Subcutaneous adipose tissue (tissue), 4 donors: ENCODE results near the gene CAD. TPM values are rescaled to one million over a fixed set of nuclear protein-coding genes. Genes with fewer than 3 reads are reported as not detected.

ENCODE experiments used
- total RNA-seq, 4 donors: library from RNA; depleted of rRNA; stranded (reverse); fragments of >200 nt; gene quantifications; one replicate each; pipeline ENCODE4 v1.1.0, GENCODE V29; 2016
- TF ChIP-seq, protein P1 (sequence below): fragments of 450-650 bp; IDR thresholded peaks from one replicate; pipeline ENCODE4 v1.5.1; 2016; ENCODE audit warnings: low read depth, mild to moderate bottlenecking, control low read depth, antibody characterized with exemption, moderate library complexity

CAD gene
- 10 to 100 TPM; 10.2 to 17.3 (median 13.9) TPM for total RNA-seq

GRCh38 chr2:27217173-27218121 is at the start of gene CAD:
TSS of gene CAD (plus strand) at chr2:27217369. CDS start at chr2:27217552, 183 bp downstream.
- TF ChIP-seq, protein P1, sequence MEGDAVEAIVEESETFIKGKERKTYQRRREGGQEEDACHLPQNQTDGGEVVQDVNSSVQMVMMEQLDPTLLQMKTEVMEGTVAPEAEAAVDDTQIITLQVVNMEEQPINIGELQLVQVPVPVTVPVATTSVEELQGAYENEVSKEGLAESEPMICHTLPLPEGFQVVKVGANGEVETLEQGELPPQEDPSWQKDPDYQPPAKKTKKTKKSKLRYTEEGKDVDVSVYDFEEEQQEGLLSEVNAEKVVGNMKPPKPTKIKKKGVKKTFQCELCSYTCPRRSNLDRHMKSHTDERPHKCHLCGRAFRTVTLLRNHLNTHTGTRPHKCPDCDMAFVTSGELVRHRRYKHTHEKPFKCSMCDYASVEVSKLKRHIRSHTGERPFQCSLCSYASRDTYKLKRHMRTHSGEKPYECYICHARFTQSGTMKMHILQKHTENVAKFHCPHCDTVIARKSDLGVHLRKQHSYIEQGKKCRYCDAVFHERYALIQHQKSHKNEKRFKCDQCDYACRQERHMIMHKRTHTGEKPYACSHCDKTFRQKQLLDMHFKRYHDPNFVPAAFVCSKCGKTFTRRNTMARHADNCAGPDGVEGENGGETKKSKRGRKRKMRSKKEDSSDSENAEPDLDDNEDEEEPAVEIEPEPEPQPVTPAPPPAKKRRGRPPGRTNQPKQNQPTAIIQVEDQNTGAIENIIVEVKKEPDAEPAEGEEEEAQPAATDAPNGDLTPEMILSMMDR, result no peak

DNA sequence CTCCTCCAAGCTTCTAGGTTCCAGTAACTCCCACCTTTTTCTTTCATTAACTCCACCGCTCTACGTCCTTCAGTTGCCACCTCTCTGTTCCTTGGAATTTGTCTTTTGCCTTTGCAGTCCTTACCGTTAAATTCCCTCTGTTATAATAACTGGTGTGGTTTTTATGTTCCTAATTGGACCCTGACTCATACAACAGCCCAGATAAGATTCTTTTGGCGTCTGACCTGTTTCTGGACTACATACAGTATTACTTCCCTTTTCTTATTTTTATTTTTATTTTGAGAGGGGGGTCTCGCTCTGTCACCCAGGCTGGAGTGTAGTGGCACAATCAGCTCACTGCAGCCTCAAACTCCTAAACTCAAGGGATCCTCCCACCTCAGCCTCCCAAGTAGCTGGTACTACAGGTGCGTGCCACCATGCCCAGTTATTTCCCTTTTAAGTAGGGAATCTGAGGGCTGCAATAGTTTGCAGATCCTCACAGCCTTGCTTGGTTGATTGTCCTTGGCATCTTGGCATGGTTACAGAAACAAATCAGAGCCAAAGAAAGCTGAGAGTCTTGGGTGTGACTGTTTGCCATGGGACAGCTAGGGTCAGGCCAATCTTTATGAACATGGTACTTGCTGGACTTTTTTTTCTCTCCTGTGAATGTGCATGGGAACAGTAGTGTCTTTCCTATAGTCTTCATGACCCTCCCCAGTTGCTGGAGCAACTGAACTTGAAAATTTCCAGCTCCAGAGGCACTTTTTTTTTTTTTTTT is 46.4 kb upstream of the CAD start:
- TF ChIP-seq, protein P1, result no peak

GRCh38 chr2:27171351-27171848 is 45.8 kb upstream of the CAD start:
- TF ChIP-seq, protein P1, result no peak

GRCh38 chr2:27174638-27175037 is 42.5 kb upstream of the CAD start:
- TF ChIP-seq, protein P1, result no peak

GRCh38 chr2:27175330-27175729 is 41.8 kb upstream of the CAD start:
- TF ChIP-seq, protein P1, result no peak

DNA sequence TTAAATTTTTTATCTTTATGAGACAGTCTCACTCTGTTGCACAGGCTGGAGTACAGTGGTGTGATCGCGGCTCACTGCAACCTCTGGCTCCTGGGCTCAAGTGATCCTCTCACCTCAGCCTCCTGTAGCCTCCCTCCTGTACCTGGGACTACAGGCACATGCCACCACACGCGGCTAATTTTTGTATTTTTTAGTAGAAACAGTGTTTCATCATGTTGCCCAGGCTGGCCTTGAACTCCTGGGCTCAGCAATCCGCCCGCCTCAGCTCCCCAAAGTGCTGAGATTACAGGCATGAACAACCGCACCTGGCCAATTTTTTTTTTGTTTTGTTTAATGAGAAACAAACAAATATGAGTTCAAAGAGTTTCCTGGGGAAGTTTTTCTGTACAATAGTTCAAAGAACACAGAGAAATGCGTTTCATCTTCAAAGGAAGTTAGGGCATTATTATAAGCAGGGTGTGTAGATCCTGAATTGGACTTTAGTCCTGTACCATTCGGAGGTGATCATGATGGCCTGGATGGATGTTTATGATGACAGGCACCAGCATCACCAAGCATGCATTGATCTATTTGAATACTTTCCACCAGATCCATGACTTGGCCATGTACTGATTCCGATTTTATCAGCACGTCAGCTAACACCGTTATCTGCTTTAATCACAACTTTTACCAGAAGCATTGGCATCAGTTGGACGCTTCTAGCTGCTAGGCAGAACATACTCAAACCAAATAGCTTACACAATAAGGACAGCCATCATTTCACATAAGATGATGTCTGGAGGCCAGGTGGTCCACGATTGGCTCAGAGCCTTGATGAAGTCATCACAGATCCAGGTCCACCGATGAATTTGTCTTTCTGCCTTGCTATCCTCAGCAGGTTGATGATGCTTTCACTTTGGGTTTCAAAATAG is 39.5 kb upstream of the CAD start:
- TF ChIP-seq, protein P1, result no peak
